ENCODE measurements around the gene NHLRC4.

The NHLRC4 gene

GRCh38 chr16:555528-556473 is 11.0 kb upstream of the NHLRC4 start:
- peaks cover 0 to 3% of the 10 kb centered on the region in 2 donors for H3K36me3 ChIP-seq (ENCODE audit: control insufficient read depth in 2 of 2, insufficient read depth in 2 of 2, low read length in 2 of 2)
- no peak overlapping the region for H3K27ac ChIP-seq (ENCODE audit: low read length)
- no peaks in the 10 kb centered on the region for H3K9me3 ChIP-seq (ENCODE audit: control insufficient read depth in 2 of 2, low read length in 2 of 2)
- H3K27me3 ChIP-seq (ENCODE audit: control insufficient read depth in 1 of 2, insufficient read depth in 2 of 2, low read length in 2 of 2): peaks cover 11 to 16% of the 10 kb centered on the region in 2 donors
- no peak overlapping the region for H3K4me3 ChIP-seq (ENCODE audit: low read length in 2 of 2)
- H3K9ac ChIP-seq (ENCODE audit: low read length in 2 of 2): no peak overlapping the region
- peaks cover 4% of the 10 kb centered on the region for H3K4me1 ChIP-seq (ENCODE audit: control insufficient read depth, insufficient read depth, low read length)

- peaks cover 17 to 24% of the 10 kb centered on the region in 2 donors for H3K27me3 ChIP-seq (ENCODE audit: control insufficient read depth in 1 of 2, insufficient read depth in 2 of 2, low read length in 2 of 2)
Observed at GRCh38 chr16:556474-557173, 10.2 kb upstream of the NHLRC4 start.

GRCh38 chr16:557463-558297 is 9.1 kb upstream of the NHLRC4 start:
- peaks cover 4% of the 10 kb centered on the region for H3K4me1 ChIP-seq (ENCODE audit: control insufficient read depth, insufficient read depth, low read length)
- no peaks in the 10 kb centered on the region for H3K9me3 ChIP-seq (ENCODE audit: control insufficient read depth in 2 of 2, low read length in 2 of 2)
- no peaks in the 10 kb centered on the region for H3K36me3 ChIP-seq (ENCODE audit: control insufficient read depth in 2 of 2, insufficient read depth in 2 of 2, low read length in 2 of 2)
- no peak overlapping the region for H3K27ac ChIP-seq (ENCODE audit: low read length)
- H3K4me3 ChIP-seq (ENCODE audit: low read length in 2 of 2): no peak overlapping the region
- H3K9ac ChIP-seq (ENCODE audit: low read length in 2 of 2): no peak overlapping the region
- H3K27me3 ChIP-seq (ENCODE audit: control insufficient read depth in 1 of 2, insufficient read depth in 2 of 2, low read length in 2 of 2): peaks cover 20 to 30% of the 10 kb centered on the region in 2 donors

More at GRCh38 chr16:556474-557173, 10.2 kb upstream of the NHLRC4 start:
- H3K9ac ChIP-seq (ENCODE audit: low read length in 2 of 2): no peak overlapping the region
- no peak overlapping the region for H3K4me3 ChIP-seq (ENCODE audit: low read length in 2 of 2)
- H3K27ac ChIP-seq (ENCODE audit: low read length): no peak overlapping the region
- H3K9me3 ChIP-seq (ENCODE audit: control insufficient read depth in 2 of 2, low read length in 2 of 2): no peaks in the 10 kb centered on the region
- H3K4me1 ChIP-seq (ENCODE audit: control insufficient read depth, insufficient read depth, low read length): peaks cover 4% of the 10 kb centered on the region
- H3K36me3 ChIP-seq (ENCODE audit: control insufficient read depth in 2 of 2, insufficient read depth in 2 of 2, low read length in 2 of 2): peaks cover 0 to 2% of the 10 kb centered on the region in 2 donors

GRCh38 chr16:558298-559020 is 8.3 kb upstream of the NHLRC4 start:
- peaks cover 20 to 30% of the 10 kb centered on the region in 2 donors for H3K27me3 ChIP-seq (ENCODE audit: control insufficient read depth in 1 of 2, insufficient read depth in 2 of 2, low read length in 2 of 2)

GRCh38 chr16:559021-559380 is 7.8 kb upstream of the NHLRC4 start:
- Histone ChIP-seq H3K4me1 (ENCODE audit: control insufficient read depth, insufficient read depth, low read length) (peaks cover 4% of the 10 kb centered on the region), H3K36me3 (ENCODE audit: control insufficient read depth in 2 of 2, insufficient read depth in 2 of 2, low read length in 2 of 2) (no peaks in the 10 kb centered on the region), H3K9ac (ENCODE audit: low read length in 2 of 2) (no peak overlapping the region), H3K9me3 (ENCODE audit: control insufficient read depth in 2 of 2, low read length in 2 of 2) (no peaks in the 10 kb centered on the region), H3K4me3 (ENCODE audit: low read length in 2 of 2) (no peak overlapping the region), H3K27me3 (ENCODE audit: control insufficient read depth in 1 of 2, insufficient read depth in 2 of 2, low read length in 2 of 2) (peaks cover 20 to 30% of the 10 kb centered on the region in 2 donors), H3K27ac (ENCODE audit: low read length) (no peak overlapping the region)

More at GRCh38 chr16:558298-559020, 8.3 kb upstream of the NHLRC4 start:
- Histone ChIP-seq H3K36me3 (ENCODE audit: control insufficient read depth in 2 of 2, insufficient read depth in 2 of 2, low read length in 2 of 2) (no peaks in the 10 kb centered on the region), H3K9ac (ENCODE audit: low read length in 2 of 2) (no peak overlapping the region), H3K9me3 (ENCODE audit: control insufficient read depth in 2 of 2, low read length in 2 of 2) (no peaks in the 10 kb centered on the region), H3K4me1 (ENCODE audit: control insufficient read depth, insufficient read depth, low read length) (peaks cover 4% of the 10 kb centered on the region), H3K27ac (ENCODE audit: low read length) (no peak overlapping the region), H3K4me3 (ENCODE audit: low read length in 2 of 2) (no peak overlapping the region)

- Histone ChIP-seq H3K9ac (ENCODE audit: low read length in 2 of 2) (no peak overlapping the region), H3K9me3 (ENCODE audit: control insufficient read depth in 2 of 2, low read length in 2 of 2) (no peaks in the 10 kb centered on the region), H3K4me3 (ENCODE audit: low read length in 2 of 2) (no peak overlapping the region), H3K27me3 (ENCODE audit: control insufficient read depth in 1 of 2, insufficient read depth in 2 of 2, low read length in 2 of 2) (peaks cover 20 to 30% of the 10 kb centered on the region in 2 donors), H3K4me1 (ENCODE audit: control insufficient read depth, insufficient read depth, low read length) (peaks cover 4% of the 10 kb centered on the region), H3K36me3 (ENCODE audit: control insufficient read depth in 2 of 2, insufficient read depth in 2 of 2, low read length in 2 of 2) (no peaks in the 10 kb centered on the region), H3K27ac (ENCODE audit: low read length) (no peak overlapping the region)
Observed at GRCh38 chr16:559411-560203, 7.2 kb upstream of the NHLRC4 start.

GRCh38 chr16:560204-560700 is 6.6 kb upstream of the NHLRC4 start, which contains the start of gene PRR35:
TSS of gene PRR35 (plus strand) at chr16:560394. CDS start at chr16:563295, 2,901 bp downstream.
- Histone ChIP-seq H3K27ac (ENCODE audit: low read length) (no peak within 1 kb of the TSS), H3K36me3 (ENCODE audit: control insufficient read depth in 2 of 2, insufficient read depth in 2 of 2, low read length in 2 of 2) (no peaks in the 10 kb centered on the region), H3K4me3 (ENCODE audit: low read length in 2 of 2) (no peak within 1 kb of the TSS), H3K9me3 (ENCODE audit: control insufficient read depth in 2 of 2, low read length in 2 of 2) (no peaks in the 10 kb centered on the region), H3K9ac (ENCODE audit: low read length in 2 of 2) (no peak within 1 kb of the TSS), H3K27me3 (ENCODE audit: control insufficient read depth in 1 of 2, insufficient read depth in 2 of 2, low read length in 2 of 2) (peaks cover 20 to 30% of the 10 kb centered on the region in 2 donors), H3K4me1 (ENCODE audit: control insufficient read depth, insufficient read depth, low read length) (peaks cover 7% of the 10 kb centered on the region)

GRCh38 chr16:560701-561412 is 5.9 kb upstream of the NHLRC4 start:
- H3K4me3 ChIP-seq (ENCODE audit: low read length in 2 of 2): no peak overlapping the region
- peaks cover 20 to 30% of the 10 kb centered on the region in 2 donors for H3K27me3 ChIP-seq (ENCODE audit: control insufficient read depth in 1 of 2, insufficient read depth in 2 of 2, low read length in 2 of 2)
- peaks cover 11% of the 10 kb centered on the region for H3K4me1 ChIP-seq (ENCODE audit: control insufficient read depth, insufficient read depth, low read length)
- no peak overlapping the region for H3K9ac ChIP-seq (ENCODE audit: low read length in 2 of 2)
- H3K27ac ChIP-seq (ENCODE audit: low read length): no peak overlapping the region
- no peaks in the 10 kb centered on the region for H3K36me3 ChIP-seq (ENCODE audit: control insufficient read depth in 2 of 2, insufficient read depth in 2 of 2, low read length in 2 of 2)
- no peaks in the 10 kb centered on the region for H3K9me3 ChIP-seq (ENCODE audit: control insufficient read depth in 2 of 2, low read length in 2 of 2)

GRCh38 chr16:561413-561794 is 5.4 kb upstream of the NHLRC4 start:
- H3K27ac ChIP-seq (ENCODE audit: low read length): no peak overlapping the region
- H3K4me1 ChIP-seq (ENCODE audit: control insufficient read depth, insufficient read depth, low read length): peaks cover 16% of the 10 kb centered on the region
- H3K9me3 ChIP-seq (ENCODE audit: control insufficient read depth in 2 of 2, low read length in 2 of 2): no peaks in the 10 kb centered on the region
- H3K4me3 ChIP-seq (ENCODE audit: low read length in 2 of 2): no peak overlapping the region
- peaks cover 20 to 30% of the 10 kb centered on the region in 2 donors for H3K27me3 ChIP-seq (ENCODE audit: control insufficient read depth in 1 of 2, insufficient read depth in 2 of 2, low read length in 2 of 2)
- no peak overlapping the region for H3K9ac ChIP-seq (ENCODE audit: low read length in 2 of 2)
- no peaks in the 10 kb centered on the region for H3K36me3 ChIP-seq (ENCODE audit: control insufficient read depth in 2 of 2, insufficient read depth in 2 of 2, low read length in 2 of 2)

Data from stomach smooth muscle (tissue), 2 donors.